GM21576 (cell line): Measurements from ENCODE around the gene ASXL1.
"Not testable (repeated sequence)": the region's sequence is repeated elsewhere in the genome, so short reads cannot be mapped to it uniquely, and the experiment has no call there.

ENCODE experiments used
- ATAC-seq: cut with Tn5 transposase; IDR thresholded peaks from one replicate; pipeline ENCODE4 v1.9.1; 2021; ENCODE audit warnings: mild to moderate bottlenecking, moderate library complexity; ENCODE audit not compliant: unreplicated experiment

The ASXL1 gene

DNA sequence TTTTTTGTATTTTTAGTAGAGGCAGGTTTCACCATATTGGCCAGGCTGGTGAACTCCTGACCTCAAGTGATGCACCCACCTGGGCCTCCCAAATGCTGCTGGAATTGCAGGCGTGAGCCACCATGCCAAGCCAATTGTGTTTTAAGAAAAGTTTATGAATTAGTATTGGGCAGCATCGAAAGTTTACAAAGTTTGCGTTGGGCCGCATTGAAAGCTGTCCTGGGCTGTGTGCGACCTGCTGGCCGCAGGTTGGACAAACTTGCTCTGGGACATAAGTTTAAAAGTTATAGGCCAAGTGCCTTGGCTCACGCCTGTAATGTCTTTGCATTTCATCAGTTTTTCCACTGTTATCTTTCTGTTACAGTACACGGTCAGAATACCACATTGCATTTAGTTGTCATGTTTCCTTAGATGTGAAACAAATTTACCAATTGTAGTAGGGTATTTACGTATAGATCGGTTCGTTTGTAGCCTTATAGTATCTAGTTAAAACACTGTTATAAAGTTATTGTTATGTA is 39.5 kb downstream of the ASXL1 start:
- ATAC-seq: no peak

DNA sequence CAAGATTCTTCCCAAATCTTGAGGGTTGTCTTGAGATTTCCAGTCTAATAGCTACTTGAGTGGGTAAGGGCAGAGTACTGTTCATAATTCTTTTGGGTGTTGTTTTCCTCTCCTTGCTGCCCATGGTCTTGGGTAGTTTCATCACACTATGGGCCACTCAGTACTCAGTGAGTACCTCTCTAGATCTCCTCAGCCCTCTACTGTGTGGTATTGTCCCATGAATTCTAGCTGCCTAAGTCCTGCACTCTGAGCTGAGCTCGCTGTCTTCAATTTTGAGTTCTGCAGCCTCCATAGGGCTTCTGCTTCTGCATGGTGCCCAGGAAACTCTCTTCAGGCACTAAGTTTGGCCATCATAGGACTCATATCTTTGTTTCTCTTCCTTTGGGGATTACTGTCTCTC is 42.3 kb downstream of the ASXL1 start:
- no peak for ATAC-seq

DNA sequence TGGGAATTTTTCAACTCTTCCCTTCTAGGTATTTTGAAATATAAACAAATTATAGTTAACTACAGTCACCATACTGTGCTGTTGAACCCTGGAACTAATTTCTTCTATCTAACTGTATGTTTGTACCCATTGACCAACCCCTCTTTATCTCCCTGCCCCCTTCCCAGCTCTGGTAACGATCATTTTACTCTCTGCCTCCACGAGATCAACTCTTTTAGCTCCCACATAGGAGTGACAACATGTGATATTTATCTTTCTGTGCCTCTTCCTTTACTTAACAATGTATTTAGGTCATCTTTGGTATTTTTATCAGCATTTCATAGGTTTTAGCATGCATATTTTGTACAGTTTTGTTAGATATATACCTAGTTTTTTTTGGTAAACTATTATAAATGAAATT is 45.9 kb downstream of the ASXL1 start:
- no peak for ATAC-seq

DNA sequence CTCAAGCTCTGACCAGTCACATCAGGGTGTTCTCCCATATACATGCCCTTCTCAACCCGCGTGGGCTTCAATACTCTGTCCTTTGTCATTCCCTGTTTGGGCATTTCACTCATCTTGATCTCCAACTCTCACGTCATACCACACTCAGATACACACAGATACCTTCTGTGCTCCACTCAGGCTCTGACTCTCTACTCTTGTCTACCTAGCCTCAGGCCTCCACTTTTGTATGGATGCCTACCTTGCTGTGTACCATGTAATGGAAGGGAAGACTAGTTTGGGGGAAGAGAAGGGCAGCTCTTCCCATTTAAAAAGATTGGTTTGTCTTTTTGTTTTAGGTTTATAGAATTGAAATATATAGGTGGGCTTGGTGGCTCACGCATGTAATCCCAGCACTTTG is 48.6 kb downstream of the ASXL1 start:
- ATAC-seq: no peak

DNA sequence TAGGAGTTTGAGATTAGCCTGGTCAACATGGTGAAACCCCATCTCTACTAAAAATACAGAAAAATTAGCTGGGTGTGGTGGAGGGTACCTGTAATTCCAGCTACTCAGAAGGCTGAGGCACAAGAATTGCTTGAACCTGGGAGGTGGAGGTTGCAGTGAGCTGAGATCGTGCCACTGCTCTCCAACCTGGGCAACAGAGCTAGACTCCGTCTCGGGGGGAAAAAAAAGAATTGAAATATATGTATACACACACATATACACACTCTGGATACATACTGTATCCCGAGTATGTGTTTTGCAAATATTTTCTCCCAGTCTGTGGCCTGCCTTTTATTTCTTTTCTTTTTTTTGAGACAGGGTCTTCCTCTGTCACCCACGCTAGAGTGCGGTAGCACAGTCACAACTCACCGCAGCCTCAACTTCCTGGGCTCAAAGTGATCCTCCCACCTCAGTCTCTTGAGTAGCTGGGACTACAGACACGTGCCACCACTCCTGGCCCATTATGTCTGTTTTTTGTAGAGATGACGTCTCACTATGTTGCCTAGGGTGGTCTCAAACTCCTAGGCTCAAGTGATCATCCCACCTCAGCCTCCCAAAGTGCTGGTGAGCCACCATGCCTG is 49.1 kb downstream of the ASXL1 start:
- not testable (repeated sequence) for ATAC-seq

DNA sequence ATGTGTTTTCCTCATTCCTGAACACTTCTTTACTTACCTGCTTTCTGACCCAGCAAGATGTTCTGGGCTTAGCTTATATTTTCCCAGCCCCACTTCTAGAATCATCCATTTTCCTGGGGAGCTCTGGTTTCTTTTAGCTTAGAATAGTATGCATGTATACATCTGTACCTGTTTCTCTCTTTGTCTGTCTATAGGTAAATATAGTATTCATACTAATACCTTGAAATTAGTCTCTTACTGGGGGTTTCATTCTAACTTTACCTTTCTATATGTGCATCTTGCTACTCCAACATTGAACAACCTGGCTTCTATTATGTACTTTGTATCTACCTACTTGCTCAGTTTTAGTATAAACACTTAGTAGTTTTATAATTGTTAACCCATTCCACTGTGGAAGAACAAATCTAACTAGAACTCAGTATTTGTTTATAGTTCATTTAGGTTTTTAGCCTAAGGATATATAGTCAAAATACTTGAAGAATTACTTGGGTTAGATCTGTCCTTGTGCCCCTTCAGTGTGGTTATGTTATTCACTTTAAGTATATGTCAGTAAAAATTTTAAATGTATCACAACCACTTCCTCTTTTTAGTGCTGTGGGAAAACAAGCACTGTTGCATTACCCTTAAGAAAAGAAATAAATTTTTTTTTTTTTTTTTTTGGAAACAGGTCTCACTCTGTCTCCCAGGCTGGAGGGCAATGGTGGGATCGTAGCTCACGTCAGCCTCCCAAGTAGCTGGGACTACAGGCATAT is 54.0 kb downstream of the ASXL1 start:
- no peak for ATAC-seq

DNA sequence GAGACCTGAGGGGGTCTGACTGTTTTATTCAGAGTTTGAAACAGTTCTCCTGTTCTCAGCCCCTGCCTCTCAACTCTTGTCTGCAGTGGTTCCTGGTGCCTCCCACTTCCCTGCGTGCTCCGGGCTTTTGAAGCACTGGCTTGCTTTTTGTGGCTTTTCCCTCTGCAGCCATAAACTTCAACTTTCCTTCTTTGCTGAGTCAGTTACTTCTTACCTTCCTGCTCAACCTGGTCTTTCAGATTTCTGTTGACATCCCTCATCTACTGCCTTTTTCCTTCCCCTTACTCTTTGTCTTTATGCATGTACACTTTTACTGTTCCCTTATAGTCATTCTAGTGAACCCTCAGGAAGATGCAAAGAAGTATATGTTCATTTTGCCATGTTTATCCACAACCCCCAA is 57.4 kb downstream of the ASXL1 start:
- no peak for ATAC-seq

DNA sequence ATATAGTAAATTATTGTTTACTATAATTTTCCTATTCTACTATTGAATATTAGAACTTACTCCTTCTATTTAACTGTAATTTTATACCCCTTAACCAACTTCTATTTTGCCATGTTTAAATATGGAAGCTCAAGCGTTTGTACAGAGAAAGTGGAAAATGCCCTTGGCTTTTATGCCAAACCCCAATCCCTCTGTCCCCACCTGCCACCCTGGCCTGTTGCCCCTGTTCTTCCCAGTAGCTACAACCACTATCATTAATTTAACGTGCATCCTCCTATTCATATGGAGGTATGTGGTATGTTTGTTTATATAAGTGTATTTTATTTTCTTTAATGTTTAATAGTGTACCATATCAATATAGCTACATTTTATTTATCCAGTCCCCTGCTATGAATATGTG is 58.1 kb downstream of the ASXL1 start:
- ATAC-seq: no peak

DNA sequence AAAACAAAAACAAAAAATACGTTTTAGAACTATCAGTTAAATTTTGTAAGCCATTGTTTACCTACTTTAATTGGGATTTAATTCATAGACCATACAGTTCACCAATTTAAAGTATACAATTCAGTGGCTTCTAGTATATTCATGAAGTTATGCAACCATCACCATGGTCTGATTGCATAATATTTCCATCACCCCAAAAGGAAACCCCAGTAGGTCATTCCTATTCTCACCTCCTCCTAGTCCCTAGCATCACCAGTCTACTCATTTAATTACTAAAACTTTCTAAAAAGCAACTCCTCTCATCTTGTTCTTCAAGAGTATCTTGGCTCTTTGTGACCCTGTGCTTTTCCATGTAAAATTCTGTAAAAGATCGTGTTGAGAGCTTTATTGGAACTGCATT is 60.2 kb downstream of the ASXL1 start:
- no peak for ATAC-seq

DNA sequence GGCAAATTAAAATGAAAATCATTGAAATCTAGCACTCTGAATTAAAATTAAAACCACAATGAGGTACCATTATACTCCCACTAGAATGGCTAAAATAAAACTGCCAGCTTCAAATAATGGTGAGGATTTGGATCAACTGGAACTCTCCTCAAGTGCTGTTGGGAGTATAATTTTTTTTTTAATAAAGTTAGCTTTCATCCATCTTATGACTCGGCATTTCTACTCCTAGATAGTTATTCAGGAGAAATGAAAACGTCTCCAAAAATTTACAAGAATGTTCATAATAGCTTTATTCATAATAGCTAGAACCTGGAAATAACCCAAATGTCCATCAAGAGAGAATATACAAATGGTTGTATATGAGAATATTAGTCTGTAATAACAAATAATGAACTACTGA is 63.2 kb downstream of the ASXL1 start:
- no peak for ATAC-seq

DNA sequence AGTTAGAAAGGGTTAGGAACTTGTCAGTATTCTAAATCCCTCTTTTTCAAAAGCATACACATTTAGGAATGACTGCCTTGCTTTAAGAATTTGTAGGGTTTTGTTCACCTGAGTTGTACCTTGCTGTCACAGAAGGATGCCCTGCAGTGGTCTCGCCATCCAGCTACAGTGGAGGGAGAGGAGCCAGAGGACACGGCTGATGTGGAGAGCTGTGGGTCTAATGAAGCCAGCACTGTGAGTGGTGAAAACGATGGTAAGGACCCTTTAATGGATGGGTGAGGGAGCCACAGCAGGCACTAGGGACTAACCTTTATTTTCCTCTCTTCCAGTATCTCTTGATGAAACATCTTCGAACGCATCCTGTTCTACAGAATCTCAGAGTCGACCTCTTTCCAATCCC is 69.9 kb downstream of the ASXL1 start:
- no peak for ATAC-seq

DNA sequence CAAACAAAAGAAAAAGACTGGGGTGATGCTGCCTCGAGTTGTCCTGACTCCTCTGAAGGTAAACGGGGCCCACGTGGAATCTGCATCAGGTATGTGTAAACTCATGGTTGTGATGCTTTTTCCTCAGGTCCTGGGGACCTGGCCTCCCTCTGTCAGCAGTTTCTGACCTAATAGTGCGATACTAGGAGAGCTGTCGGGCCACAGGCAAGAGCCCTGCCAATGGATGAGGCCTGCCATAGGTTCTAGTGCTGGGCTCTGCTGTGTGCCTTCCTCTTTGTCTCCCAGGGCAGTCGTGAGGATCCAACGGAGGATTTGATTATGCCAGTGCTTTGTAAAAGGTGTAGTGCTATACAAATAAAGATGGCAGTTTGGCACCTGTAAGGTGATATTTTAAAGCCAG is 71.2 kb downstream of the ASXL1 start:
- no peak for ATAC-seq

DNA sequence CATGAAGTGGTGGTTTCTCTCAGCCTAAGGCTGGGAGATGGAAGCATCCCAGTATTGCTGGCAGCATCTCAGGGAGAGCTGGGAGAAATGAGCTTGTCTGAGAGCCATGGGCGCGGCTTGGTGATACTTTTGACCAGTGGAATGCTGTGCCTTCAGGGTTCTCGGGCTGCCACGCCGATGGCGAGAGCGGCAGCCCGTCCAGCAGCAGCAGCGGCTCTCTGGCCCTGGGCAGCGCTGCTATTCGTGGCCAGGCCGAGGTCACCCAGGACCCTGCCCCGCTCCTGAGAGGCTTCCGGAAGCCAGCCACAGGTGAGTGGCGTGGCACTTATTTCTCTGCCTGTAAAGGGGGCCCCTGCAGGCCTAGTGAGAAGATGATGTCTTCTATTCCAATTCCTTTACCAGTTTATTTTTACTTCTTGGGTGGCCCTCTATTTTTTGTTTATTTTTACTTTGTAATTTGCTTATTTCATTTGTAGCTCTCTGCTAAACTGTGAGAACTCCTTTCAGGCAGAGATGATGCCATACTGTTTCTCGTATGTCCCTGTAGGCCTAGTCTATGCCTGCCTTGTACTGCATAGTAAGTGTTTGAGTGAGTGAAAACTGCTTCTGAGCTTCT is 71.7 kb downstream of the ASXL1 start:
- ATAC-seq: no peak

DNA sequence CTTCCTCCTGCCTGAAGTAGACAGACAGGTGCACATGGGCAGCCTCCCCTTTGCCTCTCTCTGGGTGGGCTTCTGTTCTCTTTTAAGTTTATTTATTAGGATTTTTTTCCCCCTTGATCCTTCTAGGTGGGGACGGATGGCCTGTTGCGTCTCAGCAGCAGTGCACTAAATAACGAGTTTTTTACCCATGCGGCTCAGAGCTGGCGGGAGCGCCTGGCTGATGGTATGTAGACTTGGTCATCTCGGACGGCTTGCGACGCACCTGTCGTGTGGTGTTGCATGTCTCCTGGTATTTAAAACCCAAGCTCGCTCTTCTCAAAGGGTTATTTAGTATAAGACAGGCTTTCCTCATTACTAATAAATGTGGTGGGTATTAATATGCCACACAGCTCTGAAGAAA is 73.3 kb downstream of the ASXL1 start:
- ATAC-seq: no peak

DNA sequence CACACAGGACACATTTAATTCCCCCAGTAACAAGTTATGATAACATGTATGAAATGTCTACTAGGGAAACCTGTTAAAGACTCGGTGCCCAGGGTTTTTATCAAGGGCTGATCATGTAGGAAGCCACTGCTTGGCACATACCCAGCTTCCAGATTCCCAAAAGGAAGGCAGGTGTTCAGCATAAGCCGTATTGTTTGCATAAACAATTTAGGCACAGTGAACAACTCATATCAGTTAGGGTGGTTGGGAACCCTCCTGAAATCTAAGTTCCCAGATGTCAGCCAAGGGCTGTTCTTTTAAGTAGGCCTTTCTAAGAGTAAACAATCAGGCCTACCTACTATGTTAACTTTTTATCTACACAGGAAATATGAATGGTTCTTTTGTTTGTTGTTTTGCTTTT is 74.1 kb downstream of the ASXL1 start:
- no peak for ATAC-seq

DNA sequence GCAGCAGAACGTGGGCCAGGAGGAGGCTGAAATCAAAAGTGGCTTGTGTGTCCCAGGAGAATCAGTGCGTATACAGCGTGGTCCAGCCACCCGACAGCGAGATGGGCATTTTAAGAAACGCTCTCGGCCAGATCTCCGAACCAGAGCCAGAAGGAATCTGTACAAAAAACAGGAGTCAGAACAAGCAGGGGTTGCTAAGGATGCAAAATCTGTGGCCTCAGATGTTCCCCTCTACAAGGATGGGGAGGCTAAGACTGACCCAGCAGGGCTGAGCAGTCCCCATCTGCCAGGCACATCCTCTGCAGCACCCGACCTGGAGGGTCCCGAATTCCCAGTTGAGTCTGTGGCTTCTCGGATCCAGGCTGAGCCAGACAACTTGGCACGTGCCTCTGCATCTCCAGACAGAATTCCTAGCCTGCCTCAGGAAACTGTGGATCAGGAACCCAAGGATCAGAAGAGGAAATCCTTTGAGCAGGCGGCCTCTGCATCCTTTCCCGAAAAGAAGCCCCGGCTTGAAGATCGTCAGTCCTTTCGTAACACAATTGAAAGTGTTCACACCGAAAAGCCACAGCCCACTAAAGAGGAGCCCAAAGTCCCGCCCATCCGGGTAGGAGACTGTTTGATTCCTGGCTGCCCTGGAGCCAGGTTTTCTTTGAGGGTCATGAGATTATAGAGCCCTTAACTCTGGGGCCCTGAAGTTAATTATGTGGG is 75.3 kb downstream of the ASXL1 start:
- ATAC-seq: no peak

DNA sequence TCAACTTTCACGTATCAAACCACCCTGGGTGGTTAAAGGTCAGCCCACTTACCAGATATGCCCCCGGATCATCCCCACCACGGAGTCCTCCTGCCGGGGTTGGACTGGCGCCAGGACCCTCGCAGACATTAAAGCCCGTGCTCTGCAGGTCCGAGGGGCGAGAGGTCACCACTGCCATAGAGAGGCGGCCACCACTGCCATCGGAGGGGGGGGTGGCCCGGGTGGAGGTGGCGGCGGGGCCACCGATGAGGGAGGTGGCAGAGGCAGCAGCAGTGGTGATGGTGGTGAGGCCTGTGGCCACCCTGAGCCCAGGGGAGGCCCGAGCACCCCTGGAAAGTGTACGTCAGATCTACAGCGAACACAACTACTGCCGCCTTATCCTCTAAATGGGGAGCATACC is 76.3 kb downstream of the ASXL1 start:
- no peak for ATAC-seq

DNA sequence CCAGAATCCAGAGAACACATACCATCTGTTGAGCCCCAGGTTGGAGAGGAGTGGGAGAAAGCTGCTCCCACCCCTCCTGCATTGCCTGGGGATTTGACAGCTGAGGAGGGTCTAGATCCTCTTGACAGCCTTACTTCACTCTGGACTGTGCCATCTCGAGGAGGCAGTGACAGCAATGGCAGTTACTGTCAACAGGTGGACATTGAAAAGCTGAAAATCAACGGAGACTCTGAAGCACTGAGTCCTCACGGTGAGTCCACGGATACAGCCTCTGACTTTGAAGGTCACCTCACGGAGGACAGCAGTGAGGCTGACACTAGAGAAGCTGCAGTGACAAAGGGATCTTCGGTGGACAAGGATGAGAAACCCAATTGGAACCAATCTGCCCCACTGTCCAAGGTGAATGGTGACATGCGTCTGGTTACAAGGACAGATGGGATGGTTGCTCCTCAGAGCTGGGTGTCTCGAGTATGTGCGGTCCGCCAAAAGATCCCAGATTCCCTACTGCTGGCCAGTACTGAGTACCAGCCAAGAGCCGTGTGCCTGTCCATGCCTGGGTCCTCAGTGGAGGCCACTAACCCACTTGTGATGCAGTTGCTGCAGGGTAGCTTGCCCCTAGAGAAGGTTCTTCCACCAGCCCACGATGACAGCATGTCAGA is 77.4 kb downstream of the ASXL1 start:
- no peak for ATAC-seq

DNA sequence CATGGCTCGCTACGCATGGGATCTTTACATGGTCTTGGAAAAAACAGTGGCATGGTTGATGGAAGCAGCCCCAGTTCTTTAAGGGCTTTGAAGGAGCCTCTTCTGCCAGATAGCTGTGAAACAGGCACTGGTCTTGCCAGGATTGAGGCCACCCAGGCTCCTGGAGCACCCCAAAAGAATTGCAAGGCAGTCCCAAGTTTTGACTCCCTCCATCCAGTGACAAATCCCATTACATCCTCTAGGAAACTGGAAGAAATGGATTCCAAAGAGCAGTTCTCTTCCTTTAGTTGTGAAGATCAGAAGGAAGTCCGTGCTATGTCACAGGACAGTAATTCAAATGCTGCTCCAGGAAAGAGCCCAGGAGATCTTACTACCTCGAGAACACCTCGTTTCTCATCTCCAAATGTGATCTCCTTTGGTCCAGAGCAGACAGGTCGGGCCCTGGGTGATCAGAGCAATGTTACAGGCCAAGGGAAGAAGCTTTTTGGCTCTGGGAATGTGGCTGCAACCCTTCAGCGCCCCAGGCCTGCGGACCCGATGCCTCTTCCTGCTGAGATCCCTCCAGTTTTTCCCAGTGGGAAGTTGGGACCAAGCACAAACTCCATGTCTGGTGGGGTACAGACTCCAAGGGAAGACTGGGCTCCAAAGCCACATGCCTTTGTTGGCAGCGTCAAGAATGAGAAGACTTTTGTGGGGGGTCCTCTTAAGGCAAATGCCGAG is 78.2 kb downstream of the ASXL1 start:
- no peak for ATAC-seq

DNA sequence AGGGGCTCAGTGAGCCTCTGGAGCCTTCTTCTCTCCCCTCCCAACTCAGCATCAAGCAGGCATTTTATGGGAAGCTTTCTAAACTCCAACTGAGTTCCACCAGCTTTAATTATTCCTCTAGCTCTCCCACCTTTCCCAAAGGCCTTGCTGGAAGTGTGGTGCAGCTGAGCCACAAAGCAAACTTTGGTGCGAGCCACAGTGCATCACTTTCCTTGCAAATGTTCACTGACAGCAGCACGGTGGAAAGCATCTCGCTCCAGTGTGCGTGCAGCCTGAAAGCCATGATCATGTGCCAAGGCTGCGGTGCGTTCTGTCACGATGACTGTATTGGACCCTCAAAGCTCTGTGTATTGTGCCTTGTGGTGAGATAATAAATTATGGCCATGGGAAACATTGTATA is 78.8 kb downstream of the ASXL1 start:
- ATAC-seq: no peak
